DOHH2 (cell line): ENCODE measurements around the gene TTYH2.

ENCODE experiments used
- H3F3A ChIP-seq: fragments of 200-600 bp; sonication (generic), shearing (Covaris generic); 2 replicates; pipeline ENCODE4 v1.6.0; 2016; ENCODE audit warnings: antibody characterized with exemption, mild to moderate bottlenecking; ENCODE audit not compliant: control insufficient read depth, insufficient read depth
- H3K27ac ChIP-seq: fragments of 200-600 bp; sonication (generic); 2 replicates; pipeline ENCODE4 v1.5.1; 2014; ENCODE audit warnings: low read depth, mild to moderate bottlenecking, low read length, moderate library complexity
- H3K27me3 ChIP-seq: fragments of 200-600 bp; sonication (generic); 2 replicates; pipeline ENCODE4 v1.6.1; 2014; ENCODE audit warnings: mild to moderate bottlenecking, low read length, mixed read lengths; ENCODE audit not compliant: control insufficient read depth
- H3K36me3 ChIP-seq: fragments of 200-600 bp; sonication (generic); 2 replicates; pipeline ENCODE4 v1.6.1; 2014; ENCODE audit warnings: mild to moderate bottlenecking, low read length, moderate library complexity, mixed read lengths; ENCODE audit not compliant: control insufficient read depth
- H3K4me1 ChIP-seq: fragments of 200-600 bp; sonication (generic); 2 replicates; pipeline ENCODE4 v1.6.1; 2014; ENCODE audit warnings: mild to moderate bottlenecking, low read length, mixed read lengths; ENCODE audit not compliant: control insufficient read depth
- H3K4me2 ChIP-seq: fragments of 200-600 bp; sonication (generic); 2 replicates; pipeline ENCODE4 v1.6.0; 2014; ENCODE audit warnings: mild to moderate bottlenecking, low read length, moderate library complexity
- H3K4me3 ChIP-seq: fragments of 200-600 bp; sonication (generic); 2 replicates; pipeline ENCODE4 v1.5.1; 2014; ENCODE audit warnings: mild to moderate bottlenecking, low read length, mixed read lengths
- H3K79me2 ChIP-seq: fragments of 200-600 bp; sonication (generic); 2 replicates; pipeline ENCODE4 v1.6.1; 2014; ENCODE audit warnings: mild to moderate bottlenecking, low read length, mixed read lengths; ENCODE audit not compliant: control insufficient read depth
- H3K9me2 ChIP-seq: fragments of 200-600 bp; sonication (generic); replicated peaks from 2 replicates; pipeline ENCODE4 v1.6.1; 2014; ENCODE audit warnings: mild to moderate bottlenecking, low read length, mixed read lengths; ENCODE audit not compliant: control insufficient read depth
- H3K9me3 ChIP-seq: fragments of 200-600 bp; sonication (generic); 2 replicates; pipeline ENCODE4 v1.6.1; 2014; ENCODE audit warnings: antibody characterized with exemption, low read length, mixed read lengths; ENCODE audit not compliant: control insufficient read depth, insufficient read depth
- H4K20me1 ChIP-seq: fragments of 200-600 bp; sonication (generic); 2 replicates; pipeline ENCODE4 v1.6.0; 2014; ENCODE audit warnings: low read depth, mild to moderate bottlenecking, antibody characterized with exemption, low read length, moderate library complexity; ENCODE audit not compliant: control insufficient read depth, insufficient read depth
- CTCF ChIP-seq: fragments of 200-600 bp; sonication (generic); IDR thresholded peaks from one replicate; pipeline ENCODE4 v1.5.1; 2014; ENCODE audit warnings: antibody characterized with exemption, mild to moderate bottlenecking, low read depth, low read length; ENCODE audit not compliant: poor library complexity, severe bottlenecking
- EZH2phosphoT487 ChIP-seq: fragments of 200-600 bp; sonication (generic); IDR thresholded peaks from 2 replicates; pipeline ENCODE4 v1.6.1; 2017; ENCODE audit warnings: borderline replicate concordance, mild to moderate bottlenecking, antibody characterized with exemption, low read length, moderate library complexity, mixed read lengths

Gene TTYH2

GRCh38 chr17:74212209-74212912 is 1.0 kb upstream of the TTYH2 start:
- Histone ChIP-seq H3K9me3 (no peaks in the 10 kb centered on the region), H3K4me2 (peak overlapping the region; percentile 94), H3F3A (peaks cover 51% of the 10 kb centered on the region), H3K79me2 (peaks cover 21% of the 10 kb centered on the region), H3K27ac (peak overlapping the region; percentile 86), H3K27me3 (no peaks in the 10 kb centered on the region), H3K4me1 (peaks cover 85% of the 10 kb centered on the region), H3K36me3 (peaks cover 41% of the 10 kb centered on the region), H3K4me3 (peak overlapping the region; percentile 74), H3K9me2 (no peaks in the 10 kb centered on the region), H4K20me1 (peaks cover 7% of the 10 kb centered on the region)
- no peak for TF ChIP-seq EZH2phosphoT487
- no peak for TF ChIP-seq CTCF

GRCh38 chr17:74213861-74214391 is 555 bp downstream of the TTYH2 start:
- Histone ChIP-seq H3F3A (peaks cover 37% of the 10 kb centered on the region), H3K27me3 (no peaks in the 10 kb centered on the region), H3K4me2 (peak overlapping the region; percentile 94), H3K9me2 (no peaks in the 10 kb centered on the region), H3K4me3 (peak overlapping the region; percentile 74), H3K4me1 (peaks cover 76% of the 10 kb centered on the region), H3K9me3 (no peaks in the 10 kb centered on the region), H3K79me2 (peaks cover 10% of the 10 kb centered on the region; the same call in 1 of the 2 replicates), H3K36me3 (peaks cover 25% of the 10 kb centered on the region), H3K27ac (no peak overlapping the region), H4K20me1 (peaks cover 3% of the 10 kb centered on the region)
- no peak for TF ChIP-seq EZH2phosphoT487
- TF ChIP-seq CTCF = no peak

GRCh38 chr17:74214484-74215341 is 1.3 kb downstream of the TTYH2 start:
- peaks cover 10% of the 10 kb centered on the region; the same call in 1 of the 2 replicates for H3K79me2 ChIP-seq
- no peaks in the 10 kb centered on the region for H3K27me3 ChIP-seq
- H3K9me3 ChIP-seq = no peaks in the 10 kb centered on the region
- TF ChIP-seq EZH2phosphoT487 = no peak
- no peak for TF ChIP-seq CTCF
- no peak overlapping the region for H3K27ac ChIP-seq
- peak overlapping the region; percentile 94 for H3K4me2 ChIP-seq
- peaks cover 70% of the 10 kb centered on the region for H3K4me1 ChIP-seq
- peaks cover 29% of the 10 kb centered on the region for H3F3A ChIP-seq
- H3K36me3 ChIP-seq = peaks cover 17% of the 10 kb centered on the region
- H3K4me3 ChIP-seq = peak overlapping the region; percentile 74
- H4K20me1 ChIP-seq = peaks cover 3% of the 10 kb centered on the region
- no peaks in the 10 kb centered on the region for H3K9me2 ChIP-seq
